ENCODE measurements around the gene GALNT5.

GRCh38 chr2:157259960-157260359, 2.5 kb downstream of the GALNT5 start:
- TF ChIP-seq, protein P1, sequence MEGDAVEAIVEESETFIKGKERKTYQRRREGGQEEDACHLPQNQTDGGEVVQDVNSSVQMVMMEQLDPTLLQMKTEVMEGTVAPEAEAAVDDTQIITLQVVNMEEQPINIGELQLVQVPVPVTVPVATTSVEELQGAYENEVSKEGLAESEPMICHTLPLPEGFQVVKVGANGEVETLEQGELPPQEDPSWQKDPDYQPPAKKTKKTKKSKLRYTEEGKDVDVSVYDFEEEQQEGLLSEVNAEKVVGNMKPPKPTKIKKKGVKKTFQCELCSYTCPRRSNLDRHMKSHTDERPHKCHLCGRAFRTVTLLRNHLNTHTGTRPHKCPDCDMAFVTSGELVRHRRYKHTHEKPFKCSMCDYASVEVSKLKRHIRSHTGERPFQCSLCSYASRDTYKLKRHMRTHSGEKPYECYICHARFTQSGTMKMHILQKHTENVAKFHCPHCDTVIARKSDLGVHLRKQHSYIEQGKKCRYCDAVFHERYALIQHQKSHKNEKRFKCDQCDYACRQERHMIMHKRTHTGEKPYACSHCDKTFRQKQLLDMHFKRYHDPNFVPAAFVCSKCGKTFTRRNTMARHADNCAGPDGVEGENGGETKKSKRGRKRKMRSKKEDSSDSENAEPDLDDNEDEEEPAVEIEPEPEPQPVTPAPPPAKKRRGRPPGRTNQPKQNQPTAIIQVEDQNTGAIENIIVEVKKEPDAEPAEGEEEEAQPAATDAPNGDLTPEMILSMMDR (IDR thresholded peaks at IDR 0.05; ENCODE audit: low read depth, low read length): no peak
- no peak for TF ChIP-seq EZH2phosphoT487 (IDR thresholded peaks at IDR 0.05; ENCODE audit: low read depth)

Measured in OCI-LY3 (cell line).